ENCODE results near the gene FREY1.

- no peak for TF ChIP-seq CTCF (IDR thresholded peaks at IDR 0.05)
- no peak for TF ChIP-seq POLR2AphosphoS5 (IDR thresholded peaks at IDR 0.05)
Observed at GRCh38 chr11:45895553-45896259, 11.4 kb downstream of the FREY1 start.

Data from esophagus muscularis mucosa (tissue), 3 donors.